ENCODE results near the gene FAM120A.

The FAM120A gene

DNA sequence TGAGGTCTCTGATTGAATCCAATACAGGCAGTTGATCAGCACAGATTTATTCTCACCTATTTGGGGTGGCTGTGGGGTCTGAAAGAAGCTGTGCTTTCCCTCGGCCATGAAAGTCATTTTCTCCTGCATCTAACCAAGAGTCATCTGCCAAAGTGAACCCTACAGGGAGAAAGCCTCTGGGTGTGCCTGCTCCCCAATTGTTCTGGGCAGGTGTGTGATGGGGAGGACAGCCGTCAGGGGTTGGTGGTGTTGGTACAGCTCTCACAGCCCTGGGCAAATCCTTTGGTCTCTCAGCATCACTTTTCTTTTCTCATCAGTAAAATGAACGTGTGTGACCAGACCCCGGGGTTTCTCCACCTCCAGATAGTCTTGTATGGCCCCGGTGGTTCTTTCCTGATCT, 127.4 kb downstream of the FAM120A start:
- no peak for DNase-seq (ENCODE audit: low read depth in 3 of 3)

DNA sequence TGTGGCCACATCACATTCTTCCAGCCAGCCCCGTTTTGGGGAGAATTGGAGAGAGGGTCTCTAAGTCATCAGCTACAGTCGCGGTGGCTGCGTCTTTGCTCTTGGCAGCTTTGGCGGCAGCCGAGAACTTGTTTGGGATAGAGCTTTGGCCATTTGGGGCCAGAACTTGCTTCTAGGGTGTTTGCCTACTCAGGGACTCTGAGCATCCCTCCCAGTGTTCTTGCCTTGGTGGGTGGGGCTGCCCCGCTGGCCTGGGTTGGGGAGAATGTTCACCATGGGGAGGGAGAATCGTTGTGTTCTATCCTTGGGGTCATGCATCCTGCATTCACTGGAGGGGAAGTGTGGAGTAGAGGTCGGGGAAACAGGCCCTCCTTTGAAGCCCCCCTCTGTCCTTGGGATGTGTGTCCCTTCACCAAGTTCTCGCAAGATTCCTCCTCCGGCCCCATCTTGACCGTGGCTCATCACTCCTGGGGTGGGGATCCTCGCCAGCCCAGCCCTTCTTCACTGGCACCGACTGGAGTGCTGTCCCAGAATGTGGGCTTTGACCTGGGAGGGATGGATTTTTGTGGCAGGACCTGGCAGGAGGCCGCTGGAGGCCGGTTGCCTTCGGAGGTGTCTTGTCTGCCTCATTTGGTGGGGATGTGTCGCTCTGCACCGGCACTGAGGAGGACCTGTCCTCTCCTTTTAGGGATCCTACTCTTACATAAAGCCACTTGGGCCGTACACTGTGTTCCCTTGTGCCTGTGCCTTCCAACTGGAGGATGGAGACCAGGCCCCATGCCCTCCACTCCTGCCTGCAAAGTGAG, 128.4 kb downstream of the FAM120A start:
- DNase-seq (ENCODE audit: low read depth in 3 of 3): no peak

DNA sequence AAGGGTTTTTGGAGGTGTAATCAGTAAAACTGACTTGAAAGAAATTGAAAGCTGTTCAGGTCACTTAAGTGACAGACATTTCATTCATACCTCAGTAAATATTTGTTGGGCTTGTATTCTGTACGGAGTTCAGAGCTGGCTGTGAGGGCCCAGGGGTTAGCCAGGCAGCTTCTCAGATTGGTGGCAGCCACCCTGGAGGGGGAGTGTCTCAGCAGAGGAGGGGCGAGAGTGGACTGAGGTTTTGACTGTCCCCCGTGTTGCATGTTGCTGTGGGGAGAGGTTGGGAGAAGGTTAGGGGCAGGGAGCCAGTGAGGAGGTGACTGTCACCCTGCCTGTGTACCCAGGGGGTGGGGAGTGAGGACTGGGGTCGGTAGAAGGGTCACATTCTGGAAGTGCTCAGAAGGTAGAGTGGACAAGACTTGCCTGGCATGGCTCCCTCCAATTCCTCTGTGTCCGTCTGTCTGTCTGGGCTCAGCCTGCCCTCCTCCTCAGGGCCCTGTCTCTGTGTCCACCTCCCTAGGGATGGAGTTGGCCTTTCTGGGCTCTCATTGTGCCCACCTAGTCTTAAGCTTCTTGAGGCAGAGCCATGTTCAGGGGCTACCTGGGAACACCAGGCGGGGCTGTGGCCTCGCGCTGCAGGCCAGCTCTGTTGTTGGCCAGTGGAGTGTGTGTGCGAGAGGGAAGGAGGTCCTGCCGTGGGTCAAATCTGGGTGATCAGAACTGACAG, 129.3 kb downstream of the FAM120A start:
- DNase-seq (ENCODE audit: low read depth in 3 of 3): no peak

DNA sequence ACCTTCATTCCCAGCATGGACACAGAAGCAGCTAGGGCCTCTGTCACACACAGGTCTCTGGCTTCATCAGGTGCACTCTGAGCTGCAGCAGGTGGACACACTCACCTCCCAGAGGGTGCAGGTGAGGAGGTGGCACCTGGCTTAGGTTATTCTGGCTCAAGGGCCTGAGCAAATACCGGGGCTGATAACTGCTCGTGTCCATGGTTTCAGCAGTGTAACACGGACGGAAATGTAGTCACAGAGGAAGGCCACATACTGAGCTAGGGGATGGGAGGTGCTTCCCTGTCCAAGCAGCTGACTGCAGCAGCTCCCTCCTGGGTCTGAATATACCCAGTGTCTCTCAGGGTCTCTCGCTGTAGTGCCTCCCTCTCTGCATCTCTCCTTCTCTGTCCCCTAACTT, 130.6 kb downstream of the FAM120A start:
- DNase-seq (ENCODE audit: low read depth in 3 of 3): no peak

DNA sequence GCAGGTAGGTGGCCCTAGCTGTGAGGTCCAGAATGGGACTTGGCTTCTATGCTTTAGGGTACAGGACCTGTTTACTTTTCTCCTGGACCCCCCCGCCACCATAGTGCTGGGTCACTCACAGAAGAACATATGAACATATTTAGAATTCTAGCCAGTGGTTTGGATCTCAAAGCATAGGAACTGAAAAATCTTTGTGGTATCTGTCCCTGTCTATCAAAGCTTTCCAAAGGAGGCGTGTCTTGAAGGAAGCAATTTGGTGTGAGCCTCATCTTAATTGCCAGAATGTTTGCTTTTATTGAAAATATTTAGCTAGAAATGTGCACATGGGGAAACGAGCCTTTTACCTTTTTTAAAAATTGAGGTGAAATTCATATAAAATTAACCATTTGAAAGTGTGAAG, 131.1 kb downstream of the FAM120A start:
- no peak for DNase-seq (ENCODE audit: low read depth in 3 of 3)

DNA sequence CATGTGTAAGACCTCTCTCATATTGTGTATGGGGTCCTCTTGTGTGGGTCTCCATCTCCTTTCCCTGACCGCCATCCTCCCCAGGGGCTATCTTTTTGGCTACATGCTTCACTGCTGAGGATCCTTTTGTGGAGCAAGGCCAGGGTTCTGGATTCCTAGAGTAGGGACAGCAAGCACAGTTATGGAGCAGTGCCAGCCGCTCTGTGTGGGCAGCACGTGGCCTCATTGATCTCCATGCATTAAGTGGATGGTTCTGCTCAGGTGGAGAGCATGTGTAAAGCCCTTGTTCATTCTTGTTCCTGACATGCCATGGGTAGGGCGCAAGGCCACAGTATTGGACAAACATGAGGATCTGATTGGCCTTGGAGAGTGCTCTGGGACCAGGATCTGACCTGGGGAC, 133.8 kb downstream of the FAM120A start:
- DNase-seq (ENCODE audit: low read depth in 3 of 3): no peak

DNA sequence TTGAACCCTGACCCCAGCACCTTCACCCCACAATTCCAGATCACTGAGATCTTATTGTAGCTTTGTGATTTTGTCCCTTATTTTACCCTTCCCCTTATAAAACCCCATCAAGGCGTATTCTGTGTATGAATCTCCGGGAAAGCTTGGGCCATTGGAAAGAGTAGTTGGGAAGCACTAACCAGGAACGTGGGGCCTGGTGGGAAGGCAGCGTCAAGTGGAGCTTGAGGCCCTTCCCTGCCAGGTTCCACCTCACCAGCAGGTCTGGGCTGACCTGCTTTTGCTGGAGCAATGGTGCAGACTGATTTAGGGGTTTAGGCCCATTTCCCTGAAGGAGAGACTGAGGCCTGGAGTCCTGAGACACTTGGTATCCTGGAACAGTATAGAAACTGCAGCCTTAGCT, 134.2 kb downstream of the FAM120A start:
- DNase-seq (ENCODE audit: low read depth in 3 of 3): no peak

DNA sequence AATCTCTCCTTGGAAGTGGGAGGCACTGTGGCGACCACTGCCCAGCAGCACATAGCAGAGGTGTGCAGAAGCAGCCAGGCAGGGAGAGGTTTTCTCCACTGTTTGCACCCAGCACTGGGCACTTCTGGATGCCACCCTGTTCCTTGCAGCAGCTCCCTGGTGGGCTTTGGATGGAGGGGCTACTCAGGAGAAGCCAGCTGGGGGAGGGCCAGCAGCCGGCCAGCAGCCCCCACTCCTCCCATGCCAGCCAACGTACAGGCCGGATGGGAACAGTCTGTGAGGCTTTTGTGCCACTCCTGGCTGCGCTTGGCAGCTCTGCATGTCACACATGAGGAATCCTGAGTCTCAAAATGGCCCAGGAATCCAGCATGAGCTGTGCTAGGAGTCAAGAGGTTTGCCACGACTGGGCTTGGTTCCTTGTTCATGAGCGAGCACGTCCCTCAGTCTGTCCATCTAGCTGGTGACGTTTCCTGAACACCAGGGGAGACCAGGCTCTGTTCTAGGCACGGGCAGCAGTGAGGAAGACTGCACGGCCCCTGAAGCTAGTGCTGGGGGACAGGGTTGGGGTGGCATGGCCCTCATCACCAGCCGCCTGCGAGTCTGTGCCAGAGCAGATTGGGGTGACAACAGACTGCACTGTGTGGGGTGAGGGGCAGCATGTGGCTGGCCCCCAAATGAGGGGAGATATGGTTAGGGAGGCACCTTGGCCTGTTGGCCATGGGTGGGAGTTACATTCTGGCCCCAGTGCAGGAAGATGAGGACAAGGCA, 135.0 kb downstream of the FAM120A start:
- no peak for DNase-seq (ENCODE audit: low read depth in 3 of 3)

DNA sequence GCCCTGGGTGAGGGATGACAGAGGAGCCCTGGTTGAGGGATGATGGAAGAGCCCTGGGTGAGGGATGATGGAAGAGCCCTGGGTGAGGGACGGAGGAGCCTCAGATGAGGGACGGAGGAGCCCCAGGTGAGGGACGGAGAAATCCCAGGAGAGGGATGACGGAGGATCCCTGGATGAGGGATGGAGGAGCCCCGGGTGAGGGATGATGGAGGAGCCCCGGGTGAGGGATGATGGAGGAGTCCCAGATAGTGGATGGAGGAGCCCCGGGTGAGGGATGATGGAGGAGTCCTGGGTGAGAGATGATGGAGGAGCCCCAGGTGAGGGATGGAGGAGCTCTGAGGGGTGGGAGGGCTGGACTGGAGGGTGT, 135.8 kb downstream of the FAM120A start:
- DNase-seq (ENCODE audit: low read depth in 3 of 3): no peak

DNA sequence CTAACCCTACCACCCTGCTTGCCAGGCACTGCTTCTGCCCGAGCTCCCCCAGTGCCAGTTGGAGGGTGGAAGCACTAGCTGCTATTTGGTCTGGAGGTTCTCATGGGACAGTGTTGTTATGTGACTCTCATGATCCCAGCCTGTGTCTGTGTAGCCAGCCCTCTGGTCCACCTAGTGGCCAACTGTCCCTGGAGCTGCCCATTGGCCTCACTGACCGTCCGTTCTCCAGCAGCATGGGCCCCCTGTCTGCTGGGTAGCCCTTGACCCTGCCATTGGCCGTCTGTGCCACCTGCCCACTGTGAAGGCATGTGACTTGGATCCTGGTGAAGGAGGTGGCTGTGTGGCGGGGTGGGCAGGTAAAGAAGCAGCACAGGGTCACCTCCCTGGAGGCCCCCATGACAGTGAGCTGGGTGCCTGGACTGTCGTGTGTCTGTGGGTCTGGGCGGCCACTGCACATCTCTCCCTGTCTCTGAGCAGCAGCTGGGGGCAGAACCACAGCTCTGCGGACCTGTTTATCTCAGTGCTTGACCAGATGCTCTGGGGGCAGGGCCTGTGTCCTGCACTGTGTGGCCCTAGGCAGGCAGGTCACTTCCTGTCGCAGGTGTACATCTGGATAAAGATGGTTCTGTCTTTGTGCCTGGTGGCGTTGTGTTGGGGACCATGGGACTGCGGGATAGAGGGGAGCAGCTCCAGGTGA, 136.3 kb downstream of the FAM120A start:
- DNase-seq (ENCODE audit: low read depth in 3 of 3): no peak

DNA sequence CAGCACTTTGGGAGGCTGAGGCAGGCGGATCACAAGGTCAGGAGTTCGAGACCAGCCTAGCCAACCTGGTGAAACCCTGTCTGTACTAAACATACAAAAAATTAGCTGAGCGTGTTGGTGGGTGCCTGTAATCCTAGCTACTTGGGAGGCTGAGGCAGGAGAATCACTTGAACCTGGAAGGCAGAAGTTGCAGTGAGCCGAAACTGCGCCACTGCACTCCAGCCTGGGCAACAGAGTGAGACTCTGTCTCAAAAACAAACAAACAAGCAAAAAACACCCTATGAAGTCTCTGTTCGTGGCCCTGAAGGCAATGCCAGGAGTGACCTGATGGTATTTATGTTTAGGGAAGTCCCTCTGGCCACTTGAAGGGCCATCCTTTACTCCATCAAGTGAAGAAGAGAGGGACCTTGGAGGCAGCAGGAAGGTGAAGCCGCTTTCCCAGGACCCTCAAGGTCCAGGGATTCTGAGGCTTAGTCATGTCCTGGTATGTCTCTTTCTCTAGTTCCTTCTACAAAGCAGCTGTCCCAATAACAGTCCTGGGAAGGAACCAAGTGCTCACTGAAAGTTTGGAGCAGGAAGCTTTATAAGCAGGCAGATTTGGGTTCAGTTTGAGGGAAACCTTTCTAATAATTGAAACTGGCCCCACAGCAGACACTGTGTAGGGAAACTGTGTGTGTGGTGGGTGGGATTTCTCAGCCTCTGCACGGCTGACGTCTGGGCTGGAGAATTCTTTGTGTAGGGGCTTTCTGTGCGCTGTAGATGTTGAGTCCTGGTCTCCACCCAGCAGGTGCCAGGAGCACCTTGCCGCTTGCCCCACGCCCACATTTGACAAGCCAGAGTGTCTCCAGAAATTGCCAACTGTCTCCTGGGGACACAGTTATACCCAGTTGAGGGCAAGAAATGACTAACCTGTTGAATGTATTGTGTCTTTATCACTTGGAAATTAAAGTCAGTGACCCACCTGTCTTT, 137.4 kb downstream of the FAM120A start:
- no peak for DNase-seq (ENCODE audit: low read depth in 3 of 3)

DNA sequence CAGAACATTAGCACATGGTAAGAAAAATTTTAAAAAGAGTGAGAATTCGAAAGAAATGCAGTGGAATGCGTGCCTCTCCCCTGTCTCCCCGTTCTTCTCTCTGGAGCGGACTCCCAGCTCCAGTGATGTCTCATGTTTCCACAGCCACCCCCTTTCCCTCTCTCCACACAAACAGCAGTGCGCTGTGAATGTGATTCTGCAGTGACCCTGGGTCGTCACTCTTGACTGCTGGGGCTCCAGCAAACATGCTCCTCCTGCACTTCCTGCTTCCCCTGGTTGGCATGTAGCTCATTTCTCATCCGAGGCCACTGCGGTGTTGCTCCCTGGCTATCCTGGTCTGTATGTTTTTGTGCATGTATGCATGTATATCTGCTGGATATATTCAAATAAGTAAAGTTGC, 138.2 kb downstream of the FAM120A start:
- no peak for DNase-seq (ENCODE audit: low read depth in 3 of 3)

DNA sequence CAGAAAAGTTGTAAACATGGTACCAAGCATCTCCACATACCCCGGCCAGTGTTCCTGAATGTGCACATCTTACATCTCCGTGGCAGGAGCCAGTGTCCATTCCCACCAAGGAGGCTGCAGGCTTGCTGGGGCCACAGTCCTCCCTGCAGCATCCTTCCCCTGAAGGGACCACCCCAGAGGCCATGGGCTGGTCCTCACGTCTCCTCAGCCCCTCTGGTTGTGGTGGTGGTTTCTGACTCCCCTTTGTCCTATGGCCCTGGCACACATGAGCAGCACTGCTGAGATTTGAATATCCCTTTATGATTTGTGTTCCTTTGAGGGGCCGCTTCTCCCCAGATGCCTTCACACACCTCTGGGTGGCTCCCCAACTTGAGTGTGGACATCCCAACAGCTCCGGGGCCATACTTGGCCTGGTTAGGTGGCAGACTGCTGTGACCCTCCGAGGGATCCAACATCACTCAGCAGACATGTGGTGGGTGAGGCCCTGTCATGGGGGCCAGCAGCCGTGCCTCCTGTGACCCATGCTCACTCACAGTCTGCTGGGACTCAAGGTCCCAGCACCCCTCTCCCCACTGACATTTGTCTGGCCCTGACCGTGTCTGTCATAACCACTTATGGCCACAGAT, 139.2 kb downstream of the FAM120A start:
- DNase-seq (ENCODE audit: low read depth in 3 of 3): no peak

DNA sequence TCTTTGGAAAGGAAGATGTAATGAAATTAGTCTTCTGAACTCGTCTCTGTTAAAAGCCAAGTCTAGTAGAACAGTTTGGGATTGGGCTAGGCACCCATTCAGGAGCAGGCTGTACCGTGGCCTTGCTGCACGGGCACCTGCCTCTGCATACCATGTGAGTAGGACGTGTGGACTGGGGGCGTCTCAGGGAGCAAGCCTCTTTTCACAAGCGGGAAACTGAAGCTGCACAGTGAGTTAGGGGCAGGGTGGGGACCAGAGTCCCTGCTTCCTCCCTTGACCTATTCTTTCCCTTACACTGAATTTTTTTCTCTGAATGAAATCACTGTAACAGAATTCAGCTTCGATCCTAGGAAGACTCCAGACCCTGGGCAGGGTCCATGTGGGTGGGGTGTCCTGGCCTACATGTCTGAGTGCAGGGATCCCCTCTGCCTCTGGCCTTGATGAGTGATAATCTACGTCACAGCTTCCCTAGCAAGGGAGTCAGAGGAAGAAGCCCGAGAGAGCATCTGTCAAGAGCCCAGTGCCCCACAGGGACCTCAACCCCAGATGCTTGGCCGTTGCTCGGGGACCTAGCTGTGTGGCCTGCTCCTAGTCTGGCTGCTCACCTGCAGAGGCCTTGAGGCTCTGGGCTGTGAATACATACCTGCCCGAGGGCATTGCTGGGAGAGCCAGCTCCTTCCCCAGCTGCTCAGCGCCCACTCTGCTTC, 140.0 kb downstream of the FAM120A start:
- no peak for DNase-seq (ENCODE audit: low read depth in 3 of 3)

DNA sequence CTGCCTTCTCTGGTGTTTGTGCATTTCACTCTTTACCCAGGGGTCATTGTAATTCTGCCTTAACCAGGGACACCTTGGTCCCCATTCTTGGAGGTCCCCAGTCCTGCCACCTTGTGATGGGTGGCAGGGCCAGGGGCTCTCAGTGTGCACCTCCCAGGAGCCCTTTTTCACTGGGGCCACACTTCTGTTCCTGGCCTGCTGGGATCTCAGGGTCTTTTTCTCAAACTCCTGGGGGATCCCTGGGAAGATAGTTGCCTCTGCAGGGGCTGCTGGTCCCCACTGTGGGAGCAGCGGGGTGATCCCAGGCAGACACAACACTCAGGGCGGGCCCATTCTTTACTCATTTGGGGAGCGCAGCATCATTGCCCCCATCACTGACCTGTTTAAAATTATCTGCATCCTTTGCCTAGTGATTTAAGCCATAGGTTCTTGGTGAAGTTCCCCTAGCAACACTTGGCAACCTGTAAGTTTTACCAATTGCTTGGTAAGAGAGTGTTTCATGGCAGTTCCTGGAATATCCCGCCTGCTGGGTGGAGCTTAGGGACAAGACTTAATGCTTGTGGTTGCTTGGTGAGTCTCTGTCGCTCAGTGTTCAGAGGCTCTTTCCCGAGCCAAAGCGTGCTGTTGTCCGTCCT, 140.6 kb downstream of the FAM120A start:
- no peak for DNase-seq (ENCODE audit: low read depth in 3 of 3)

DNA sequence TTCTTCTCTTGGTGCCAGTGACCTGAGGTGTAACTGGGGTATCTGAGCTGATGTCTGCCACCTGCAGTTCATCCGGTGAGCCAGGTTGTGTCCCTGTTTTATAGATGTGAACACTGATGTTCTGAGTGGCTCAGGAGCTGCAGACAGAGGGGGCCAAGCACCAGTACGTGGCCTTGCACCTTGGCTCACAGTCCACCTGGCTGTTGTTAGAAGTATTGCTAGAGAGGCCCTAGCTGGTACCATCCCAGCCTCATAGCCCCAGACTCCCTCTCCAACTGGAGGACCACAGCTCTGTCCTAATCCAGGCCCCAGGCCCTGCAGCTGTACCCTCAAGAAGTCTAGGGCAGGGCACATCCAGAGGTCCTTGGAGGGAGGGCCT, 141.1 kb downstream of the FAM120A start:
- DNase-seq (ENCODE audit: low read depth in 3 of 3): no peak

DNA sequence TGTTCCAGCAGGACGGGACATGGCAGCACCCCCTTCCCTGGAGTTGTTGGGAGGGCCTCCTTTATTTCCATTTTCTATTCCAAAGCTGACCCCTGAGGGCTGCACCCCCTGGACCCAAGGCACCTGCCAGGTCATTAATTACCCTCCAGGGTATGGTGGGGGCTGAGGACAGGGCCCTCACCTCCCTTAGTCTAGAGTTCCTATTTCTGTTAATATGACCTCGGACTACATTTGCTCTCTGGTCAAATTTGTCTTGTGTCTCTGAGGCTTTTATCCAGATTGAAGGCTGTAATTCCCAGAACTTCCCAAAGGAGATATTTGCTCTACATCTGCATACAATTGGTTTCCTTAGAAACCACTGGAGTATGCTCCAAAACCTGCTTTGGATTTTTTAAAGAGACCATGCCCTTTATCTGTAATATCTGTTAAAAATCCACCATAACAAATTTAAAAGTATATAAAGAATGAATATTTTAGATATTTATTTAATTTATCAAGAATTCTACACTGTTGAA, 141.7 kb downstream of the FAM120A start:
- no peak for DNase-seq (ENCODE audit: low read depth in 3 of 3)

DNA sequence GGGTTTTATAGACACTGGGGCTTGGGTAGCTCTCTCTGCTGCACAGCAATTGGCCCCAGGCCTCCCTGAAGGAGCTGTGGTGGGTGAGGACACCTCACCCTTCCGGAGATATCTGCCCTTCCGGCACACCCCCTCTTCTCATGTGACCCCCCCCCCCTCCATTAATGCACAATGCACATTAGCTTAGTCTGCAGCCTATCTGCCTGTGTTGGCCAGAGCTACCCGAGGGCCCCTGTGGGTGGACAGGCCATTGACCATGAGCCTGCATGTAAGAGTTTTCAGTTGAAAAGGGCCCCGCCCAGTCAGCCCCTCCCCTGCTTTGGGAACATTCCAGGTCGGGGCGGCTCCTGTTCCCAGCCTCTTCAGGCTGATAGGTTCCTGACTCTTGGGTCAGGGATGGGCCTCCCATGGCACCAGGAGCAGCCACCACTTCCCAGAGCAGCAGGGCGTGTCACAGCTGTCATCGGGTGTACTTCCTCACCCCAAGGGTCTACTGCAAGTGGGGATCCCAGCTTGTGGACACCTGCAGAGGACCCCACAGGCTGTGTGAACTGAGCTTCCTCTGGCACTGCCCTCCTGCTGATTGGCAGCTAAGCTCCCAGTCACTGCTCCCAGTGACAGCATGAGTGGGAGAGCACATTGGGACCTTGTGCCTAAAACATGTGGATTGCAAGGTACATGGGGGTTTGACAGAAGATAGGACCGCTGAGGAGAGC, 142.7 kb downstream of the FAM120A start:
- no peak for DNase-seq (ENCODE audit: low read depth in 3 of 3)

All from stimulated activated CD4-positive, alpha-beta T cell treated with anti-CD3 and anti-CD28 coated beads, TNF-alpha, amount 100 ng/mL, for 4 hours (primary cell).